ENCODE results near the gene GCN1.

The GCN1 gene

GRCh38 chr12:120216742-120217605 lies 22.5 kb upstream of the GCN1 start:
- peak in 1 of 2 experiments; percentile 87 for DNase-seq (ENCODE audit: low read depth in 1 of 2, low spot score in 1 of 2)
- Histone ChIP-seq H3K4me3 (replicated peaks; ENCODE audit: insufficient read depth, low read length) (no peak overlapping the region), H3K27me3 (ENCODE audit: insufficient read depth, poor library complexity, severe bottlenecking) (peaks cover 31% of the 10 kb centered on the region), H3K27ac (replicated peaks) (no peak overlapping the region)
- TF ChIP-seq SPI1 (IDR thresholded peaks at IDR 0.05; ENCODE audit: borderline replicate concordance, low read depth) (peak; percentile 88), CTCF (IDR thresholded peaks at IDR 0.05; ENCODE audit: insufficient read depth, low read length) (no peak), POLR2AphosphoS5 (IDR thresholded peaks at IDR 0.05; ENCODE audit: low read depth) (peak; percentile 100)

GRCh38 chr12:120215766-120216735 lies 21.5 kb upstream of the GCN1 start:
- Histone ChIP-seq H3K27me3 (ENCODE audit: insufficient read depth, poor library complexity, severe bottlenecking) (peaks cover 31% of the 10 kb centered on the region), H3K27ac (replicated peaks) (no peak overlapping the region), H3K4me3 (replicated peaks; ENCODE audit: insufficient read depth, low read length) (no peak overlapping the region)
- no peak for DNase-seq (ENCODE audit: low read depth in 1 of 2, low spot score in 1 of 2)
- no peak for TF ChIP-seq REST (IDR thresholded peaks at IDR 0.05; ENCODE audit: insufficient replicate concordance, low read depth)
- TF ChIP-seq SPI1 (IDR thresholded peaks at IDR 0.05; ENCODE audit: borderline replicate concordance, low read depth) = no peak
- no peak for TF ChIP-seq POLR2AphosphoS5 (IDR thresholded peaks at IDR 0.05; ENCODE audit: low read depth)
- TF ChIP-seq CTCF (IDR thresholded peaks at IDR 0.05; ENCODE audit: insufficient read depth, low read length) = no peak
- no peak for TF ChIP-seq GABPA (IDR thresholded peaks at IDR 0.05; ENCODE audit: low read depth)

- Histone ChIP-seq H3K27me3 (ENCODE audit: insufficient read depth, poor library complexity, severe bottlenecking) (peaks cover 31% of the 10 kb centered on the region), H3K27ac (replicated peaks) (no peak overlapping the region), H3K4me3 (replicated peaks; ENCODE audit: insufficient read depth, low read length) (no peak overlapping the region)
- TF ChIP-seq SPI1 (IDR thresholded peaks at IDR 0.05; ENCODE audit: borderline replicate concordance, low read depth) = no peak
- no peak for TF ChIP-seq CTCF (IDR thresholded peaks at IDR 0.05; ENCODE audit: insufficient read depth, low read length)
- no peak for TF ChIP-seq GABPA (IDR thresholded peaks at IDR 0.05; ENCODE audit: low read depth)
- TF ChIP-seq POLR2AphosphoS5 (IDR thresholded peaks at IDR 0.05; ENCODE audit: low read depth) = no peak
- no peak for TF ChIP-seq REST (IDR thresholded peaks at IDR 0.05; ENCODE audit: insufficient replicate concordance, low read depth)
- DNase-seq (ENCODE audit: low read depth in 1 of 2, low spot score in 1 of 2) = no peak
Observed at GRCh38 chr12:120215357-120215735, 20.8 kb upstream of the GCN1 start.

All from HL-60 (cell line).